ENCODE results near the gene ZNF385C. TPM values are rescaled to one million over a fixed set of nuclear protein-coding genes. Genes with fewer than 3 reads are reported as not detected.
"Not testable (repeated sequence)": the region's sequence is repeated elsewhere in the genome, so short reads cannot be mapped to it uniquely, and the experiment has no call there.

ZNF385C gene
- total RNA-seq, 2 experiments from 2014 or later: 0.67 to 0.85 TPM

DNA sequence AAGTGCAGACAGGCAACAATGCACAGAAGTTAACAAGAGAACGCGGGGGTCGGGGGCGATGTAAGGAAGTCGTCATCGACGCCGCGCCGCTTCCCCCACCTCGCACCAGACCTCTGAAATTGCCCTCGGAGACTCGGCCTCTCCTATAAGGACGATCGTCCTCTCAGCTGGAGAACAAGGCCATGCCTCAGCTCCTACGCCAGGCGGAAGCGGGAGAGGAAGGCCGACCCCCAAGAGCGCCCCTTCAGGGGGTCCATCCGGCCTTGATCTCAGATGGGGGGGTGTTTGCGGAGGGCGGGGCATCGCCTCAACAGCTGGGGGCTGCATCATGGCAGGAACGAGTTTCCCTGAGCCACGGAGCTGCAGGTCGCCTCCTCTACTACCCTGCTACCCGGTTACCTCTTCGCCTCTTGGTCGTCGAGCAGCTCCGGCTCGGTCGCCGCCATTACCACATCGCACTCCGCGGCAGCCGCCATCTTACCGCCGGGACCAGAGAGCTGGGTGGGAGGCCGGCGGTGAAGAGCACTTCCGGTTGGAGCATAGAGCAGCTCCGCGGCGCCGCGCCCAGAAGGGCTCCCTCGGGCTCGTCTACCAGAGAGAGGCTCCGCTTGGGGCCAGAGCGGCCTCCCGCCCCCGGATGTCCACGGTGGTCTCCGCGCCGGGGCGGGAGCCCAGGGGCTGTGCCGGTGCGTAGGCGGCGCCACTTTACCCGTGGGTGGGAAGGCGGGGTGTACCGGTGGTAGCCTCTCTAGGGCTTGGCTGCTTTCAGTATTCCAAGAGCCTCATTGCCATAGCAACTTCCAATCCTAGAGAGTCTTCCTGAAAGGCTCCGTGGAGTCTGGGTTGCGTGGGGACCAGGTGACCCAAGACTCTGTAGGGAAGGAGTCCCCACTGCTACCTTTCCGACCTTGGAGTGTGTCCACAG lies 81.1 kb downstream of the ZNF385C start, which contains the start of gene DNAJC7:
TSS of gene DNAJC7 (minus strand) at position 499 of the 925 bp plus-strand sequence. CDS start at position 476, 23 bp downstream.
- TF ChIP-seq EZH2phosphoT487 (IDR thresholded peaks at IDR 0.05; ENCODE audit: borderline replicate concordance, low read depth, low read length): no peak
- TF ChIP-seq, protein P1, sequence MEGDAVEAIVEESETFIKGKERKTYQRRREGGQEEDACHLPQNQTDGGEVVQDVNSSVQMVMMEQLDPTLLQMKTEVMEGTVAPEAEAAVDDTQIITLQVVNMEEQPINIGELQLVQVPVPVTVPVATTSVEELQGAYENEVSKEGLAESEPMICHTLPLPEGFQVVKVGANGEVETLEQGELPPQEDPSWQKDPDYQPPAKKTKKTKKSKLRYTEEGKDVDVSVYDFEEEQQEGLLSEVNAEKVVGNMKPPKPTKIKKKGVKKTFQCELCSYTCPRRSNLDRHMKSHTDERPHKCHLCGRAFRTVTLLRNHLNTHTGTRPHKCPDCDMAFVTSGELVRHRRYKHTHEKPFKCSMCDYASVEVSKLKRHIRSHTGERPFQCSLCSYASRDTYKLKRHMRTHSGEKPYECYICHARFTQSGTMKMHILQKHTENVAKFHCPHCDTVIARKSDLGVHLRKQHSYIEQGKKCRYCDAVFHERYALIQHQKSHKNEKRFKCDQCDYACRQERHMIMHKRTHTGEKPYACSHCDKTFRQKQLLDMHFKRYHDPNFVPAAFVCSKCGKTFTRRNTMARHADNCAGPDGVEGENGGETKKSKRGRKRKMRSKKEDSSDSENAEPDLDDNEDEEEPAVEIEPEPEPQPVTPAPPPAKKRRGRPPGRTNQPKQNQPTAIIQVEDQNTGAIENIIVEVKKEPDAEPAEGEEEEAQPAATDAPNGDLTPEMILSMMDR (conservative IDR thresholded peaks at IDR 0.05; ENCODE audit: low read length): peak; percentile 33; the same call in 1 of the 2 replicates
- no peaks in the 10 kb centered on the region for H3K9me3 ChIP-seq (ENCODE audit: low read length)
- DNase-seq (ENCODE audit: low spot score): peak; percentile 96
- peaks cover 62% of the 10 kb centered on the region for H3K79me2 ChIP-seq (ENCODE audit: insufficient read depth, low read depth, low read length)
- CTCF ChIA-PET (ENCODE audit: unreplicated experiment): interaction anchor here (0.6 to 1.4 kb wide), 6 partner anchors 12 to 101 kb away, joined by 3 to 5 read pairs (median 4); partner anchors contain the start of gene DHX58
- intact Hi-C loops (cut with micrococcal nuclease; ENCODE audit: unreplicated experiment): loop anchor here (2.0 to 10.0 kb wide), 3 partner anchors 50 to 440 kb away; partner anchors contain the start of genes ATP6V0A1 and CNP
- H4K20me1 ChIP-seq (ENCODE audit: insufficient read depth, low read length): no peaks in the 10 kb centered on the region
- H3K36me3 ChIP-seq (ENCODE audit: insufficient read depth, low read length): peaks cover 17% of the 10 kb centered on the region
- H3K4me1 ChIP-seq (ENCODE audit: insufficient read depth, low read length, poor library complexity, severe bottlenecking): peaks cover 42% of the 10 kb centered on the region
- POLR2A ChIA-PET: interaction anchor here (0.9 to 3.0 kb wide), 14 partner anchors 9 to 515 kb away, joined by 3 to 12 read pairs (median 4); partner anchors contain the start of gene DHX58
- H3K9me2 ChIP-seq (ENCODE audit: insufficient read depth, low read length): no peaks in the 10 kb centered on the region
- peak within 1 kb of the TSS; percentile 86 for H3K4me3 ChIP-seq (ENCODE audit: low read depth, low read length, poor library complexity, severe bottlenecking)
- peak within 1 kb of the TSS; percentile 77 for H3K27ac ChIP-seq (ENCODE audit: low read depth, low read length, poor library complexity, severe bottlenecking)
- peak within 1 kb of the TSS; percentile 84 for H2AFZ ChIP-seq (ENCODE audit: low read length)
- TSS peak; percentile 75 for BruUV-seq (replicated peaks)
- peak within 1 kb of the TSS; percentile 92 for H3K4me2 ChIP-seq (ENCODE audit: low read length)

DNA sequence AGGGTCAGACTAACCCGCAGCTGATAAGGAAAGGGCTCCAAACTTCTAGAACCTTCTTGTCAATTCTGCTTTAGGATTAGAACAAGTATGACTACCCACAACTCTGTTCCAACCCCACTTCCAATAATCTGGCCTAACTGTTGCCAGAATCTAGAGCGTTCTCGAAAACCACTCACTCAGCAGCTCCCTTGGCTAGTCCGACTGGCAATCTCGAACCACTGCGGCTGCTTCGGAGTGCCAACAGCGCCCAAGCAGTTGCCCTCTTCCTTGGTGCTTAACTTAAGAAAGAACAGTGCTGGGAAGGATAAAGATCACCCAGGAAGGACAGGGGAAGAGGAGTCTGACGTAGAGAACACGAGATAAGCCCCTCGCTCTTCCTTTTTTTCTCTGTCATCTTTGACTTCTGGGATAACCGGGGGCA lies 81.9 kb downstream of the ZNF385C start:
- H2AFZ ChIP-seq (ENCODE audit: low read length): peak overlapping the region; percentile 84; the same call in 1 of the 2 replicates
- intact Hi-C loops (cut with micrococcal nuclease; ENCODE audit: unreplicated experiment): loop anchor here (2.0 to 10.0 kb wide), 3 partner anchors 50 to 441 kb away; partner anchors contain the start of genes ATP6V0A1 and CNP
- DNase-seq (ENCODE audit: low spot score): peak; percentile 16
- peak overlapping the region; percentile 92 for H3K4me2 ChIP-seq (ENCODE audit: low read length)
- H3K27ac ChIP-seq (ENCODE audit: low read depth, low read length, poor library complexity, severe bottlenecking): peak overlapping the region; percentile 77
- H3K79me2 ChIP-seq (ENCODE audit: insufficient read depth, low read depth, low read length): peaks cover 70% of the 10 kb centered on the region
- POLR2A ChIA-PET: interaction anchor here (0.9 to 3.0 kb wide), 6 partner anchors 10 to 118 kb away, joined by 3 to 12 read pairs (median 3); partner anchors contain the start of gene CNP
- peak overlapping the region; percentile 86 for H3K4me3 ChIP-seq (ENCODE audit: low read depth, low read length, poor library complexity, severe bottlenecking)
- TF ChIP-seq EZH2phosphoT487 (IDR thresholded peaks at IDR 0.05; ENCODE audit: borderline replicate concordance, low read depth, low read length): no peak
- TF ChIP-seq, protein P1 (conservative IDR thresholded peaks at IDR 0.05; ENCODE audit: low read length): no peak
- CTCF ChIA-PET (ENCODE audit: unreplicated experiment): interaction anchor here (0.9 to 1.4 kb wide), 3 partner anchors 11 to 102 kb away, joined by 3 to 4 read pairs (median 4); no protein-coding TSS in a partner anchor
- peaks cover 48% of the 10 kb centered on the region for H3K4me1 ChIP-seq (ENCODE audit: insufficient read depth, low read length, poor library complexity, severe bottlenecking)
- no TSS peak for BruUV-seq (replicated peaks)
- H3K9me3 ChIP-seq (ENCODE audit: low read length): no peaks in the 10 kb centered on the region
- peaks cover 5% of the 10 kb centered on the region; the same call in 1 of the 2 replicates for H4K20me1 ChIP-seq (ENCODE audit: insufficient read depth, low read length)
- no peaks in the 10 kb centered on the region for H3K9me2 ChIP-seq (ENCODE audit: insufficient read depth, low read length)
- peaks cover 22% of the 10 kb centered on the region for H3K36me3 ChIP-seq (ENCODE audit: insufficient read depth, low read length)

DNA sequence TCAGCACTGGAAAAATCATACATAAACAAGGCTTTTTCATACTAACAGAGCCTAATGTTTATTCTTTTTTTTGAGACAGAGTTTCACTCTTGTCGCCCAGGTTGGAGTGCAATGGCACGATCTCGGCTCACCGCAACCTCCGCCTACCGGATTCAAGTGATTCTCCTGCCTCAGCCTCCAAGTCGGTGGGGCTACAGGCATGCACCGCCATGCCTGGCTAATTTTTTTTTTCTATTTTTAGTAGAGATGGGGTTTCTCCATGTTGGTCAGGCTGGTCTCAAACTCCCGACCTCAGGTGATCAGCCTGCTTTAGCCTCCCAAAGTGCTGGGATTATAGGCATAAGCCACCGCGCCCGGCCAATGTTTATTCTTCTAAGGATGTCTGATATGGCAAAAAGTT lies 84.5 kb downstream of the ZNF385C start:
- DNase-seq (ENCODE audit: low spot score); H3K4me3 ChIP-seq (ENCODE audit: low read depth, low read length, poor library complexity, severe bottlenecking); H3K9me2 ChIP-seq (ENCODE audit: insufficient read depth, low read length); POLR2A ChIA-PET; CTCF ChIA-PET (ENCODE audit: unreplicated experiment); H3K27ac ChIP-seq (ENCODE audit: low read depth, low read length, poor library complexity, severe bottlenecking); H3K9me3 ChIP-seq (ENCODE audit: low read length); H3K4me2 ChIP-seq (ENCODE audit: low read length); BruUV-seq (replicated peaks); H2AFZ ChIP-seq (ENCODE audit: low read length): not testable (repeated sequence)
- Histone ChIP-seq H3K4me1 (ENCODE audit: insufficient read depth, low read length, poor library complexity, severe bottlenecking) (peaks cover 42% of the 10 kb centered on the region), H3K79me2 (ENCODE audit: insufficient read depth, low read depth, low read length) (peaks cover 84% of the 10 kb centered on the region), H3K36me3 (ENCODE audit: insufficient read depth, low read length) (peaks cover 46% of the 10 kb centered on the region), H4K20me1 (ENCODE audit: insufficient read depth, low read length) (peaks cover 17% of the 10 kb centered on the region)
- intact Hi-C loops (cut with micrococcal nuclease; ENCODE audit: unreplicated experiment): loop anchor here (10.0 kb wide), 1 partner anchor 241 kb away; no protein-coding TSS in a partner anchor

DNA sequence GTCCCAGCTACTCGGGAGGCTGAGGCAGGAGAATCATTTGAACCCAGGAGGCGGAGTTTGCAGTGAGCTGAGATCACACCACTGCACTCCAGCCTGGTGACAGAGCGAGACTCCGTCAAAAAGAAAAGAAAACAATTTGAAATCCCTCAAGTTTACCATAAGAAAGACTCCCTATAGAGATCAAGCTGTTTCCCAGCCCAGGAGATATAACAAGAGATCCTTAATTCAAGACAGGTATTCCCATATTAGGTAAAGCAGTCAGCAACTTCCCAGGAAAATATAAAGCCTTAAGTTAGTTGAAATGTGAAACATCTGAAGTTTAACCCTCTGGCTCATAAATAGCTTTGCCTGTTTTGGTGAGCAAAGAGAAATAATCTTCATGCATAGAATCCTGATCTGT lies 85.9 kb downstream of the ZNF385C start:
- BruUV-seq (replicated peaks); CTCF ChIA-PET (ENCODE audit: unreplicated experiment); H3K4me3 ChIP-seq (ENCODE audit: low read depth, low read length, poor library complexity, severe bottlenecking); H3K9me2 ChIP-seq (ENCODE audit: insufficient read depth, low read length); H3K27ac ChIP-seq (ENCODE audit: low read depth, low read length, poor library complexity, severe bottlenecking); H3K4me2 ChIP-seq (ENCODE audit: low read length); H2AFZ ChIP-seq (ENCODE audit: low read length); H3K9me3 ChIP-seq (ENCODE audit: low read length); DNase-seq (ENCODE audit: low spot score): not testable (repeated sequence)
- intact Hi-C loops (cut with micrococcal nuclease; ENCODE audit: unreplicated experiment): loop anchor here (10.0 kb wide), 1 partner anchor 242 kb away; no protein-coding TSS in a partner anchor
- Histone ChIP-seq H3K36me3 (ENCODE audit: insufficient read depth, low read length) (peaks cover 50% of the 10 kb centered on the region), H3K79me2 (ENCODE audit: insufficient read depth, low read depth, low read length) (peaks cover 98% of the 10 kb centered on the region), H4K20me1 (ENCODE audit: insufficient read depth, low read length) (peaks cover 17% of the 10 kb centered on the region), H3K4me1 (ENCODE audit: insufficient read depth, low read length, poor library complexity, severe bottlenecking) (peaks cover 32% of the 10 kb centered on the region)
- POLR2A ChIA-PET: interaction anchor here (0.5 to 1.0 kb wide), 2 partner anchors 15 to 594 kb away, joined by 4 to 5 read pairs; no protein-coding TSS in a partner anchor

Data from OCI-LY7 (cell line).